Measurements from ENCODE around the gene HSP90AB1. TPM values are rescaled to one million over a fixed set of nuclear protein-coding genes. Genes with fewer than 3 reads are reported as not detected.
"Not testable (repeated sequence)": the region's sequence is repeated elsewhere in the genome, so short reads cannot be mapped to it uniquely, and the experiment has no call there.

Gene HSP90AB1
- total and polyA plus RNA-seq, 9 of the 15 experiments (the other 6 are each of a cell fraction or from before 2014, with no cell fraction given) = 1,780 to 3,358 (median 2,262) TPM

DNA sequence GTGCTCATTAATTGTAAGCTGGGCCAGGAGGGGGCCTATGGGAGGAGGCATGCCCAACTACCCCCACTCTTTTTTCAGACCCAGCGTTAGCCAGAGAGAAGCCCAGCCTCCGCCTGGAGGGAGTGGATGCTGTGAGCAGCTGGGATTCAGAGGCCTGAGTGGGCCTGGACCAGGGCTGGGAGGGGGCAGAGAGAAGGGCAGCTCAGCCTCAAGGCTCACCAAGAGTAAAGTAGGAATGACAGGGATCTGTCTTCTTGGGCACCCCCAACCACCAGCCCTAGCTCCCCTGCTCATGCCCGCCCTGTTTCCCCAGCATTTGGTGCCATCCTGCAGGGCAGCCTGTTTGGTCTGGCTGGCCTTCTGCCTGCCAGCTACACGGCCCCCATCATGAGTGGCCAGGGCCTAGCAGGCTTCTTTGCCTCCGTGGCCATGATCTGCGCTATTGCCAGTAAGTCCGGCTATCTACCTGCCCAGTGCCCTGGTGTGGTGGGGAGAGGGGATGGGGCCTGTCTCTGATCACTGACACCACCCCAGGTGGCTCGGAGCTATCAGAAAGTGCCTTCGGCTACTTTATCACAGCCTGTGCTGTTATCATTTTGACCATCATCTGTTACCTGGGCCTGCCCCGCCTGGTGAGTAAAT is 16.7 kb upstream of the HSP90AB1 start (continued):
- no peak for TF ChIP-seq ZNF518B (CRISPR knock-in tag; IDR thresholded peaks at IDR 0.05)

GRCh38 chr6:44231426-44231825 is 15.5 kb upstream of the HSP90AB1 start:
- Histone ChIP-seq H3K79me2 (ENCODE audit: control insufficient read depth, insufficient read depth, low read length) (peaks cover 24% of the 10 kb centered on the region), H3K4me1 (replicated peaks in 1 of 2; ENCODE audit: control insufficient read depth in 2 of 2, insufficient read depth in 2 of 2, low read length in 2 of 2) (peaks cover 20 to 45% of the 10 kb centered on the region in 2 experiments), H3K36me3 (ENCODE audit: control insufficient read depth, insufficient read depth, low read length) (peaks cover 82% of the 10 kb centered on the region)
- H3K27ac ChIP-seq (ENCODE audit: extremely low read depth, low read depth, low read length); H3K9ac ChIP-seq (ENCODE audit: insufficient read depth in 1 of 2, low read depth in 2 of 2, low read length in 2 of 2); ATAC-seq; in situ Hi-C loops (cut with MboI); FAIRE-seq; H4K20me1 ChIP-seq (replicated peaks; ENCODE audit: control insufficient read depth, insufficient read depth, low read length); H2AFZ ChIP-seq (ENCODE audit: low read depth, low read length); CTCF ChIA-PET (ENCODE audit: low intra/inter-chr PET ratio); H3K4me3 ChIP-seq; BruUV-seq (replicated peaks); H3K9me3 ChIP-seq (replicated peaks; ENCODE audit: control insufficient read depth, insufficient read depth, low read depth, low read length); H3K4me2 ChIP-seq (ENCODE audit: insufficient read depth, low read length); H3K9me1 ChIP-seq (ENCODE audit: control insufficient read depth, insufficient read depth, low read length); H3K27me3 ChIP-seq (ENCODE audit: control insufficient read depth in 2 of 2, insufficient read depth in 2 of 2, low read length in 2 of 2); intact Hi-C loops (cut with micrococcal nuclease); DNase-seq (ENCODE audit: extremely low read depth in 1 of 4, low spot score in 3 of 4): not testable (repeated sequence)
- 95% methylated on average over 9 of the region's 9 CpGs for WGBS (ENCODE audit: insufficient coverage, low coverage, missing lambda C conversion rate)
- POLR2A ChIA-PET = interaction anchor here (0.8 kb wide), 1 partner anchor 23 kb away, joined by 3 read pairs; no protein-coding TSS in a partner anchor

All from K562 (cell line).